ENCODE data around the gene REX1BD.

The REX1BD gene

GRCh38 chr19:18603255-18603957, 14.8 kb downstream of the REX1BD start:
- no peak for DNase-seq (ENCODE audit: low read depth)

DNA sequence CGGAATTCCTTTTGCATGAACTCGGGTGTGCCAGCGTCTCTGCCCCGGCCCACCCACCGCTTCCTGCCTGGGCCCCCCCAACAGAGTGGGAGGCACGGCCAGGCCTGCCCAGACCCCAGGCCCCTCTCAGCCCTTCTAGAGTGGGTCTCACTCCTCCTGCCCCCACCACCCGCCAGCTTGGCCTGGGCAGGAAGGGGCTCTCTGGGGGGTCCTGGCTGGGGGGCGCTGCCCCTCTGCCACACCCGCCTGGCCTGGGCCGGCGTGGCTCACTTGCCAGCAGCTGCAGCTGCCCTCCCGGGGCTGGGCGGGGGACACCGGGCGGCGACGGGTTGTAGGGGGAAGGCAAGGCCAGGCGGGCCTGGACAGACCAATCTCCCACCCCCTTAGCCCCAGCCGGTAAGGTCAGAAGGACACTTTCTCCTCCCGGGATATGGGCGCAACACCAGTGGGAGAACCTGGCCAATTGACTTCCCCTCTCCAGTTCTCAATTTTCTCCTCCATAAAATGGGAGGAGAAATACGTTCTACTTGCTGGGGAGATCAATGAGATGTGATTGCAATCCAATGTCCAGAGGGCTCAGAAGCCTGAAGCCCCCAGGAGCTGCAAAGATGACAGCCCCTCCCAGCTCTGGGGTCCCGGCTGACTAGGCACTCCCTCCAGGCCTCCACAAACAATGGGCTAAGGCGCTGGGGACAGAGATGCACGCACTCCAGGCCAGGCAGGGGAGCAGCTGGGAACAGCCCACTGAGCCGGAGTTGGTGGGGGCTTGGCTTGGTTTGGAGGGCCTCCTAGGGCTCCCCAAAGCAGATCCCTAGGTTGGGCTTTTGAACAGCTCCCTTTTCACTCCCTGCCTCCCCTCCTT, 15.6 kb downstream of the REX1BD start:
- DNase-seq (ENCODE audit: low read depth): no peak

- DNase-seq (ENCODE audit: low read depth): no peak
Observed at GRCh38 chr19:18604820-18605159, 16.2 kb downstream of the REX1BD start.

DNA sequence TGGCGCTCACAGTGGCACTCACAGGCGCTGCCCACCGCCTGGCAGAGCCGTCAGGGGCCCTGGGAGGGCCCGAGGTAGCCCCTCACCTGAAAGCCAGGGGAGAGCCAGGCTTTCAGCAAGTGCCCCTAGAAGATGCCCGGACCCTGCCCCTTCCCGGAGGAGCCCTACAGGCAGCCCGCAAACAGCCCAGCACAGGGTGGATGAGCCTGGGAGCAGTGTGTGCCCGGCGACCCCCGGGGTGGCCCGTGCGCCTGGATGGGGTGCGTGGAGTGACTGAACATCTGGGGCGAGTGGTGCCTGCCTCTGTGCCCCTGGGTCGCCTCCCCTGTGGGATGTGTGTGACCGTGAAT, 16.6 kb downstream of the REX1BD start:
- DNase-seq (ENCODE audit: low read depth): no peak

GRCh38 chr19:18605546-18606280, 17.1 kb downstream of the REX1BD start:
- DNase-seq (ENCODE audit: low read depth): no peak

GRCh38 chr19:18606281-18607225, 18.0 kb downstream of the REX1BD start, which contains the start of gene CRLF1:
CRLF1 (minus strand) TSS chr19:18606799; CDS start chr19:18606656, 143 bp downstream.
- no peak for DNase-seq (ENCODE audit: low read depth)

DNA sequence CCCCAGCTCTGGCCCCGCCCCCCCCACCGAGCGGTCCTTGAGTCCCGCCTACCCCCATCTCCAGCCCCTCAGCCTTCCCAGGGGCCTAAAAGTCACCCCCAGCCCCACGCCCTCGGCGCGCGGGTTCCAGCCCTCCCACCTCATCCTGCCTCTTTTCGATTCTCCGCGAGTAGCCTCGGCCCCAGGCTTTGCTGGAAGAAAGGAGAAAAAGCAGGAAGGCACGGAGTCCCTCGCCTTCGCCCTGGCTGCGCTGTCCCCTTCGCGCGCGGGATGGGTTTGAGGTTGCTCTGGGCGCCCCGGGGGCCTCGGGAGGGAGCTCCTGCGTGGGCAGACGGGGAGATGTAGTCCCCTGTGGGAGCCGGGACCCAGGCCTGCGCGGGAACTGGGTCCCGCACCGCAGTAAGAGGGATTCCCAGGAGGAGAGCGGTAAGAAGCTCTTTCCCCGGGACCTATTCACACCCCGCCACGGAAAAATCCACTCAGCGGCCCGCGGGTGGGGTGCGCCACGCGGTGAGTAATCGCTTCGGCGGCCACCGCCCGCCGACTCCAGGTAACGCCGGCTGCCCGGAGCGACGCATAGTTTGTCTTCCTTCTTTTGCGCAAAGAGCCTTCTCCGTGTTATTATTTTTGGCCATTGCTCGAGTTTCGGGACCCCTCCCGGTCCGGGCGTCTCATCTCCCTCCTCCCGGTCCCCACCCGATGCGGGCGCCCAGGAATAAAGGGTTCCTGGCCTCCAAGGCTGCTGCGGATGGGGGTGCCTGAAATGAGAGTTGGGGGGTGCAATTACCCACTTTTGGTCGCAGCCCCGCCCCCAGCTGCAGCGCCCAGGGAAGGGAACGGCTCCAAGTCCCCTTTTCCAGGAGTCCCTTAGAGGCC, 18.9 kb downstream of the REX1BD start:
- DNase-seq (ENCODE audit: low read depth): no peak

DNA sequence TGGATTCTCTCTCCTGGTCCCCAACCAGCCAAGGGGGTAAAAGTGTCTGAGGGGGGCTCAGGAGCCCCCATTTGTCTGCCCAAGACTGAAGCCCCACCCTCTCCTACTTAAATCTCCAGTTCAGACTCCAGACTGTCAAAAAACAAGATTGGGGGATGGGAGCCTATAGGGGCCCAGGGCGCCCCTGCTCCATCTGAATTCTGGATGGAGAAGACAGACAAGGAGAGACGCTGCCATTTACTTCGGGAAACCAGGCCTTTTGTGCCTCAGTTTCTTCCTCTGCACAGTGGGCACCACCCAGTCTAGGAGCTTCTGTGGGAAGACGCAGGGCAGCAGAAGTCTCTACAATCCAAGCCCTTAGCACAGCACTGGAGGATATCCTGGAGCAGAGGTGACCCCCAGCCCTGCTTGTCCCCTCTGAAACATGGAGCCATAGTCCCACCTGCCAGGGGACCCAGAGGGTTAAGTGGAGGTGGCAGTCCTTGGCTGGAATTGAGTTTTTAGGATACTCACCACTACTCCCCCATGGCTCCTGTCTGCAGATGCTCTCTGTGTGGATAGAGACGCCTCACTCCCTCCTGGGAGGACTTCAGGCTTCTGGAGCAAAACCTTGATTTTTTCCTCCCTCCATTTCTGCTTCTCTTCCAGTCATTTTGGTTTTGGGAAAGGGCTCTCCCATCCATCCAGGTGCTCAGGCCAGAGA, 19.7 kb downstream of the REX1BD start:
- DNase-seq (ENCODE audit: low read depth): no peak

- DNase-seq (ENCODE audit: low read depth): no peak
Observed at GRCh38 chr19:18608805-18609716, 20.5 kb downstream of the REX1BD start.

DNA sequence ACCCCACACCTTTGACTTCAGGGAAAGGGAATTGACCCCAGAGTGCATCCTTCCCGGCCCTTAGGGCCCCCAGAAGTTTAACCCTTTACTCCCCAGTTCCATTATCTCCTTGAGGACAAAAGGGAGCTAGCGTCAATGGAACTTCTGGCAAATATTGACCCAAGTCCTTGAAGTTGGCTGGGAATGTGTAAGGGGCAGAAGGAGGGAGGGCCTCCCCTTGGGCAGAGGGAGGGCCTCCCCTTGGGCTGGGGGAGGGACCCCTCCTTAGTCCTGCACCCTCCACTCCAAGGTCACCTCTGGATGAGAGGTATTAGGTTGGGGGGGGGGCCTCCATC, 21.1 kb downstream of the REX1BD start:
- DNase-seq (ENCODE audit: low read depth): no peak

- DNase-seq (ENCODE audit: low read depth): no peak
Observed at GRCh38 chr19:18610245-18610555, 21.6 kb downstream of the REX1BD start.

DNA sequence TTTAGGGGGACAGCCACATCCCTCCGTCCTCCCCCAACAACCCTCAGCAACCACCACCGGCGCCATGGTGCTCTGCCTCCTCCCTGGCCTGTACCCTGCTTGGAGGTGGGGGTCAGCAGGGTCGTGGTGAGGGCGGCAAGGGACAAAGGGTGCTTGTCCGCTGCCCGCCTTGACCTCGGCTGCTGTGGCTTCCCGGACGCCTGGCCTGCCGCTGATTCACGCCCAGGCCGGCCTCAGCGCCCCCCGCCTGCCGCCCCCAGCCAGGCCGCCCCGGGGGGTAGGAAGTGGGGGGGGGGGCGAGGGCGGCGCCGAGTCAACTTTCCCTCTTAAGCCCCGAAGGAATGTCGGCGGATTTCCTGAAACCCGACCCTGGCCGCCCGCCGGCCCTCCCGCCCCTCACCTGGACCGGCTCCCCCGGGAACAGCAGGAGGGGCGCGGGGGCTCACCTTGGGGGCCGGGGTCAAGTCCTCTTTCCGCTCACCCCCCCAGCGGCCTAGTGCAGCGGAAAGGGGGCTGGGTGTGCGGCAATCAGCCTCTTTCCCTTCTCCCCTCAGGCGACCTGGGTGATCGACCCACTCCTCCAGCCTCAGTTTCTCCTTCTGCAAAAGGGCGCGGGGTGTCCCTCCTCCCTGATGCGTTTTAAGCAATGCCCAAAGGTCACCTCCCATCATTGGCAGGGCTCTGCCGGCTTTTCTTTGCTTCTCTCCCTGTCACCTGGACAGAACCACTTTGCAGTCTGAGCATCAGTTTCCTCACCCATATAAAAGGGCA, 22.1 kb downstream of the REX1BD start:
- no peak for DNase-seq (ENCODE audit: low read depth)

DNA sequence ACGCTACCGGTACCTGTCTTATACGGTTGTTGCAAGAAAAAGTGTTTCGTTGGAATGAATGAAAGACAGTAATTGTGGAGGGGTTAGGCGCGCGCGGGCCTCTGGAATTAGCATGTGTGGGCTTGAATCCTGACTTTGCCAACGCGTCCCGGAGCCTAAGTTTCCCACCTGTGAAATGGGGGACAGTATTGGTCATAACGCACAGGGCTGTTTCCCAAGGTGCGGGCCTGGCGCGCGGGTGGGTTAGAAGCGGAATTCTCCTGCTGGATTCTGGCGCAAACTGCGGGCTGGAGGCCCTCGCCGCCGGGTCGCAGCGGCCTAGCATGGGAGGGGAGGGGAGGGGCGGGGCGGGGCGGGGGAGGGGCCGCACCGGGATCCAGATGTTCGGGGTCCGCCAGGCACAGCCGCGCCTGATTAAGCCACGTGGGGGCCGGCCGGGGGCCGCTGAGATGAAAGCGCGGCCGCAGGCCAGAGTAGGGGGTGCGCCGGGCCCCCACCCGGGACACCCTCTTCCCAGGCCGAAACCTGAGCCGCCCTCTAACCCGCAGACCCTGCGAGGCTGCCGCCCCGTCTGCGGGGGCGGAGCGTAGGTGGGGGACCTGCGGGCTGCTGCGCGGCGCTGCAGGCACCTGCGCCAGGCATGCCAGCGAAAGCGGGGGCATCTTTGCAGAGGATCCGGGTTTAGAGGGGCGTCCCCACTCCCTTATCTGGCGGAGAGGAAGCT, 22.9 kb downstream of the REX1BD start:
- DNase-seq (ENCODE audit: low read depth): no peak

DNA sequence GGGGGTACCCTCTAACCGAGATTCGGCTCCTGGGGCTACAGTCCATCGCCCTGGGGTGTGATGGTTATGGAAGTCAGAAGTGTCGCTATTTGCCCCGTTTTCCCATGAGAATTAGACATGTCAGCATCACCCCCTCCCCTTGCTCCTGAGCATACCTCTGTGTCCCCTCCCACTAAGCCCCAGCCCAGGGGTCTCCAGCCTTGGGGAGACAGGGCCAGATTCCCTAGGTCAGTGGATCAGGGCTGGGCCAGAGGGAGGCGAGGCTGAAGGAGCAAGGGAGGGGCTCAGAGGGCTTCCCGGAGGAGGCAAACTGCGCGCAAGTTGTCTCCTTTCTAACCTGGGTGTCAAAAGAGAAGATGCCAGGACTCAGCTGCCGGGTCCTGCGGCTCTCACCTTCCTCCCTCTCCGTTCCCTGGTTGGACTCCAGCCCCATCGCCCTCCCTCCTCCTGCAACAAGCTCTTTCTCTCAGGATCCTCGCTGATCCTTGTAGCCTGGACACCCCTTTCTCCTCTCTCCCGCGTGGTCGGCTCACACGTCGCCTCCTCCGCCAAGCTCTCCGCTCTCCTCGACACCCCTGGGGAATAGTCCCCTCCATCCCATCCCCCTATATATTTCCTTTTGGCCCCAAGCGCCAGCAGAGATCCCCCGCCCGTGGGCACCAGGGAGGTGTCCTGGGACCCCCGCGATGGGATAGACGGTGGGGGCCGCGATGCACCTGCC, 23.6 kb downstream of the REX1BD start:
- DNase-seq (ENCODE audit: low read depth): no peak

- DNase-seq (ENCODE audit: low read depth): peak; percentile 23
Observed at GRCh38 chr19:18612772-18613588, 24.4 kb downstream of the REX1BD start, which contains the start of gene TMEM59L. TMEM59L (plus strand) TSS chr19:18612870; CDS start chr19:18612959, 89 bp downstream.

GRCh38 chr19:18613589-18614234, 25.1 kb downstream of the REX1BD start:
- no peak for DNase-seq (ENCODE audit: low read depth)
